Measurements from ENCODE around the gene A4GALT. TPM values are rescaled to one million over a fixed set of nuclear protein-coding genes. Genes with fewer than 3 reads are reported as not detected.
"Not testable (repeated sequence)": the region's sequence is repeated elsewhere in the genome, so short reads cannot be mapped to it uniquely, and the experiment has no call there.

Gene A4GALT
- total RNA-seq, 3 donors from 2014 or later: 4.0 to 29.8 (median 9.3) TPM

DNA sequence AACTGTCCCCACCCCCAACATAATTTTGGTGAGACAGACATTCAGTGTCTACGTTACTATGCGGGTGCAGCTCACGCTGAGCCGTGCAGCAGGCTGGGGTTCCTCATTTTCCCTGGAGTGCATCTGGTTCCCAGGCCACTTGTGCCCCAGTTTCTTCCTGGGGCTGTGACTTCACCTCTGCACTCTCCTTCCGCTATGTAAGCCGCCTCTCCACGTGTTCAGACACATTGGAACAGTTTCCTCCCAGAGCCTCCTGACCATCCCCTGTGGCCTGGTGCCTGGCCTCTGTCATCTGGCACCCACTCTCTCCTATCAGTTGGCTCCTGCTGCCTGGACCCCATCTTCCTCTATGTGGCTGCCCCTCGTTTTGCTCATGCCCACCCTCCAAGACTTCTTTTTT is 46.2 kb upstream of the A4GALT start:
- no peaks in the 10 kb centered on the region for H3K36me3 ChIP-seq (ENCODE audit: low read depth)
- intact Hi-C loops (cut with DNase I, micrococcal nuclease): no loop called here
- H3K9me3 ChIP-seq: no peaks in the 10 kb centered on the region
- TF ChIP-seq CTCF (IDR thresholded peaks at IDR 0.05): no peak
- peaks cover 4% of the 10 kb centered on the region for H3K4me1 ChIP-seq (ENCODE audit: low read depth)
- no peak for ATAC-seq
- H3K4me3 ChIP-seq: no peak overlapping the region
- DNase-seq: no peak

GRCh38 chr22:42764895-42765363 is 44.3 kb upstream of the A4GALT start:
- intact Hi-C loops (cut with DNase I, micrococcal nuclease): no loop called here
- Histone ChIP-seq H3K36me3 (ENCODE audit: low read depth) (no peaks in the 10 kb centered on the region), H3K4me3 (no peak overlapping the region), H3K9me3 (no peaks in the 10 kb centered on the region), H3K4me1 (ENCODE audit: low read depth) (peaks cover 4% of the 10 kb centered on the region)
- DNase-seq: no peak
- ATAC-seq: peak; percentile 22
- no peak for TF ChIP-seq CTCF (IDR thresholded peaks at IDR 0.05)

- Histone ChIP-seq H3K9me3 (no peaks in the 10 kb centered on the region), H3K4me3 (no peak overlapping the region), H3K4me1 (ENCODE audit: low read depth) (no peaks in the 10 kb centered on the region), H3K36me3 (ENCODE audit: low read depth) (no peaks in the 10 kb centered on the region)
- no peak for DNase-seq
- TF ChIP-seq CTCF (IDR thresholded peaks at IDR 0.05): no peak
- intact Hi-C loops (cut with DNase I, micrococcal nuclease): no loop called here
- no peak for ATAC-seq
Observed at GRCh38 chr22:42763965-42764480, 43.4 kb upstream of the A4GALT start.

DNA sequence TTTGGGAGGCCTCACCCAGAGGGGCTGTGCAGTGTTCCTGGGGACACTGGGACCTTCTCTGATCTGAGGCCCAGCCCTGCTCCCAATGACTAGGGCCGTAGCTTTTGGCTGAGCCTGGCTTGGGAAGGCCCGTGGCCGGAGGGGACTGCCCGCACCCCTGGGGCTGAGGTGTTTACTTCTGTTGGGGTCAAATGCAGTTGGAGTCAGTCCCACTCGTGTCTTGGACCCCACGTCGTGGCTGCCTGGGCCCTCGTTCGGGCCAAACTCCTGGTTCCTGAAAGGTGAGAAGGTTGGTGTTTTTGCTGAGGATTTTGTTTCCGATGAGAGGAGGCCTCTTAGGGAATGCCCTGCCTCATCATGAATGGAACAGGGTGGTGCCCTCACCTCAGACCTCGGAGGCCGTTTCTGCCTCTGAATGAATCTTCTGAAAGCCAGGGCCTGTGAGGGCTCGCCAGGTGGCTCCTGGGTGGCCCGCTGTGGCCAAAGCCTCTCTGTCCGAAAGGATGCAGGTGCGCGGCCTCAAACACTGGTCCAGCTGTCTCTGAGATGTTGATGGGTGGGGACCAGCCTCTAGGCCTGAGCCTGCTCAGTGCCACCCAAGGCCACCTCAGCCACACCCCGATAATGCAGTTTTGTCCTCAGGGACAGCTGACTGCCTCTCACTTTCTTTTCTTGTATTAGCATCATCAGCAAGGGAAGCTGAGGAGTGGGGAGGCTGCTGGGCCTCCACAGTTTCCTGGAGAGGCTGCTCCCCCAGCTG is 40.3 kb upstream of the A4GALT start:
- ATAC-seq (no peak), DNase-seq (no peak)

GRCh38 chr22:42758931-42759629 is 38.4 kb upstream of the A4GALT start:
- H3K4me3 ChIP-seq: no peak overlapping the region
- intact Hi-C loops (cut with DNase I, micrococcal nuclease): no loop called here
- no peak for TF ChIP-seq CTCF (IDR thresholded peaks at IDR 0.05)
- no peaks in the 10 kb centered on the region for H3K9me3 ChIP-seq
- peak in 1 of 3 donors; percentile 27 for DNase-seq
- ATAC-seq: no peak
- H3K36me3 ChIP-seq (ENCODE audit: low read depth): no peaks in the 10 kb centered on the region
- H3K4me1 ChIP-seq (ENCODE audit: low read depth): no peaks in the 10 kb centered on the region

More for the DNA sequence above, 40.3 kb upstream of the A4GALT start:
- Histone ChIP-seq H3K4me1 (ENCODE audit: low read depth) (no peaks in the 10 kb centered on the region), H3K9me3 (no peaks in the 10 kb centered on the region), H3K4me3 (no peak overlapping the region), H3K36me3 (ENCODE audit: low read depth) (no peaks in the 10 kb centered on the region)
- intact Hi-C loops (cut with DNase I, micrococcal nuclease): no loop called here
- no peak for TF ChIP-seq CTCF (IDR thresholded peaks at IDR 0.05)

DNA sequence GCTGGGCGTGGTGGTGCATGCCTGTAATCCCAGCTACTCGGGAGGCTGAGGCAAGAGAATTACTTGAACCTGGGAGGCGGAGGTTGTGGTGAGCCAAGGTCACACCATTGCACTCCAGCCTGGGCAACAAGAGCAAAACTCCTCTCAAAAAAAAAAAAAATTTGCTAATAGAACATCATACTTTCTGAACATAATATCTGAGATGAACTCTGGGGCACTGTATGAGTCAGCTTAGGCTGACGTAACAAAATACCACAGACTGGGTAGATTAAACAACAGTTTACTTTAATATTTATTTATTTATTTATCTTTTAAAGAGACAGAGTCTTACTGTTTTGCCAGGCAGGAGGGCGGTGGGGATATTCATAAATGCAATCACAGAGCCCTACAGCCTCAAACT is 34.9 kb upstream of the A4GALT start:
- H3K4me1 ChIP-seq (ENCODE audit: low read depth); ATAC-seq; DNase-seq; H3K36me3 ChIP-seq (ENCODE audit: low read depth); H3K9me3 ChIP-seq; H3K4me3 ChIP-seq; intact Hi-C loops (cut with DNase I, micrococcal nuclease): not testable (repeated sequence)

- H3K4me3 ChIP-seq; intact Hi-C loops (cut with DNase I, micrococcal nuclease); H3K36me3 ChIP-seq (ENCODE audit: low read depth); DNase-seq; ATAC-seq; H3K9me3 ChIP-seq; H3K4me1 ChIP-seq (ENCODE audit: low read depth): not testable (repeated sequence)
Observed at GRCh38 chr22:42755121-42755520, 34.5 kb upstream of the A4GALT start.
